ENCODE measurements around the gene ARNT2.

GRCh38 chr15:80492409-80492808 lies 88.2 kb downstream of the ARNT2 start:
- TF ChIP-seq ESRRA (CRISPR knock-in tag; IDR thresholded peaks at IDR 0.05; ENCODE audit: borderline replicate concordance) (no peak), CTCF (IDR thresholded peaks at IDR 0.05) (no peak), ZBTB21 (CRISPR knock-in tag; IDR thresholded peaks at IDR 0.05; ENCODE audit: borderline replicate concordance) (no peak), ZNF219 (CRISPR knock-in tag; IDR thresholded peaks at IDR 0.05; ENCODE audit: borderline replicate concordance) (no peak), ZNF416 (CRISPR knock-in tag; IDR thresholded peaks at IDR 0.05) (no peak), NR3C1 (CRISPR knock-in tag; conservative IDR thresholded peaks at IDR 0.05; ENCODE audit: low read depth) (no peak), ZNF138 (CRISPR knock-in tag; conservative IDR thresholded peaks at IDR 0.05) (no peak), NFYB (CRISPR knock-in tag; conservative IDR thresholded peaks at IDR 0.05; ENCODE audit: low read depth) (no peak), ZNF512 (CRISPR knock-in tag; IDR thresholded peaks at IDR 0.05; ENCODE audit: borderline replicate concordance) (no peak)
- TF ChIP-seq, protein P1, sequence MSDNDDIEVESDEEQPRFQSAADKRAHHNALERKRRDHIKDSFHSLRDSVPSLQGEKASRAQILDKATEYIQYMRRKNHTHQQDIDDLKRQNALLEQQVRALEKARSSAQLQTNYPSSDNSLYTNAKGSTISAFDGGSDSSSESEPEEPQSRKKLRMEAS (CRISPR knock-in tag; IDR thresholded peaks at IDR 0.05): no peak
